ENCODE measurements around the gene ZFP64.

ZFP64 gene

GRCh38 chr20:52131048-52131643 is 60.4 kb downstream of the ZFP64 start:
- TF ChIP-seq CTCF (IDR thresholded peaks at IDR 0.05) = no peak

GRCh38 chr20:52130406-52130805 is 61.2 kb downstream of the ZFP64 start:
- no peak for TF ChIP-seq CTCF (IDR thresholded peaks at IDR 0.05)

GRCh38 chr20:52129611-52130010 is 62.0 kb downstream of the ZFP64 start:
- TF ChIP-seq CTCF (IDR thresholded peaks at IDR 0.05) = no peak

GRCh38 chr20:52127309-52127708 is 64.3 kb downstream of the ZFP64 start:
- no peak for TF ChIP-seq CTCF (IDR thresholded peaks at IDR 0.05)

GRCh38 chr20:52124821-52125220 is 66.8 kb downstream of the ZFP64 start:
- TF ChIP-seq CTCF (IDR thresholded peaks at IDR 0.05) = no peak

- no peak for TF ChIP-seq CTCF (IDR thresholded peaks at IDR 0.05)
These were observed 72.9 kb downstream of the ZFP64 start for GRCh38 chr20:52118696-52119095.

- no peak for TF ChIP-seq CTCF (IDR thresholded peaks at IDR 0.05)
These were observed 73.5 kb downstream of the ZFP64 start for GRCh38 chr20:52118016-52118623.

- no peak for TF ChIP-seq CTCF (IDR thresholded peaks at IDR 0.05)
These were observed 81.1 kb downstream of the ZFP64 start for GRCh38 chr20:52110456-52110855.
